HUES64 (cell line): ENCODE data around the gene VTCN1.

Experiments
- H3K27ac ChIP-seq: 2 replicates; pipeline ENCODE4 v1.7.0; 2013; ENCODE audit warnings: low read depth, low read length, inconsistent platforms
- H3K27me3 ChIP-seq: 2 replicates; pipeline ENCODE4 v1.6.1; 2013; ENCODE audit warnings: mild to moderate bottlenecking, low read length; ENCODE audit not compliant: insufficient read depth
- H3K36me3 ChIP-seq: 2 replicates; pipeline ENCODE4 v1.6.1; 2013; ENCODE audit warnings: mild to moderate bottlenecking, low read length; ENCODE audit not compliant: insufficient read depth
- H3K4me1 ChIP-seq: 2 replicates; pipeline ENCODE4 v1.6.1; 2013; ENCODE audit warnings: mild to moderate bottlenecking, low read length, moderate library complexity; ENCODE audit not compliant: insufficient read depth
- H3K4me3 ChIP-seq: 2 replicates; pipeline ENCODE4 v1.5.1; 2013; ENCODE audit warnings: mild to moderate bottlenecking, low read length, moderate library complexity
- H3K9ac ChIP-seq: 2 replicates; pipeline ENCODE4 v1.6.1; 2013; ENCODE audit warnings: mild to moderate bottlenecking, low read depth, low read length
- H3K9me3 ChIP-seq: 2 replicates; pipeline ENCODE4 v1.6.1; 2013; ENCODE audit warnings: low read depth, low read length; ENCODE audit not compliant: insufficient read depth
- WGBS: fragments of 150-250, 120-280 bp; methylation state at CpG from one replicate; pipeline ENCODE4 v1.1.7; 2013; ENCODE audit warnings: missing lambda C conversion rate; 5-methylcytosine and 5-hydroxymethylcytosine counted together

Gene VTCN1

GRCh38 chr1:117180147-117180967 lies 30.4 kb downstream of the VTCN1 start:
- H3K9me3 ChIP-seq = no peaks in the 10 kb centered on the region
- no peak overlapping the region for H3K4me3 ChIP-seq
- no peak overlapping the region for H3K27ac ChIP-seq
- no peaks in the 10 kb centered on the region for H3K27me3 ChIP-seq
- no peak overlapping the region for H3K9ac ChIP-seq
- 87% methylated on average over 5 of the region's 5 CpGs for WGBS
- 0 out of 2 replicates have a peak, but pooled peaks cover under 1% of the 10 kb centered on the region for H3K4me1 ChIP-seq
- no peaks in the 10 kb centered on the region for H3K36me3 ChIP-seq

- H3K9ac ChIP-seq = no peak overlapping the region
- H3K4me3 ChIP-seq = no peak overlapping the region
- H3K9me3 ChIP-seq = no peaks in the 10 kb centered on the region
- peaks cover 8% of the 10 kb centered on the region; the same call in 1 of the 2 replicates for H3K4me1 ChIP-seq
- no peaks in the 10 kb centered on the region for H3K36me3 ChIP-seq
- WGBS = 78% methylated on average over 4 of the region's 5 CpGs
- H3K27ac ChIP-seq = no peak overlapping the region
- no peaks in the 10 kb centered on the region for H3K27me3 ChIP-seq
Measured at GRCh38 chr1:117179471-117179870, 31.3 kb downstream of the VTCN1 start.

- H3K9me3 ChIP-seq = no peaks in the 10 kb centered on the region
- H3K4me3 ChIP-seq = no peak overlapping the region
- H3K4me1 ChIP-seq = peaks cover 8% of the 10 kb centered on the region; the same call in 1 of the 2 replicates
- H3K36me3 ChIP-seq = no peaks in the 10 kb centered on the region
- no peak overlapping the region for H3K27ac ChIP-seq
- H3K27me3 ChIP-seq = no peaks in the 10 kb centered on the region
- H3K9ac ChIP-seq = no peak overlapping the region
- 96% methylated on average over 5 of the region's 5 CpGs for WGBS
Measured at GRCh38 chr1:117178756-117179155, 32.0 kb downstream of the VTCN1 start.

GRCh38 chr1:117177376-117177775 lies 33.4 kb downstream of the VTCN1 start:
- Histone ChIP-seq H3K36me3 (no peaks in the 10 kb centered on the region), H3K27ac (no peak overlapping the region), H3K27me3 (no peaks in the 10 kb centered on the region), H3K4me1 (peaks cover 10% of the 10 kb centered on the region), H3K9me3 (no peaks in the 10 kb centered on the region), H3K4me3 (no peak overlapping the region), H3K9ac (no peak overlapping the region)
- 86% methylated on average over 1 of the region's 1 CpG for WGBS

GRCh38 chr1:117176579-117176978 lies 34.1 kb downstream of the VTCN1 start:
- Histone ChIP-seq H3K4me3 (no peak overlapping the region), H3K4me1 (peaks cover 13% of the 10 kb centered on the region), H3K27me3 (no peaks in the 10 kb centered on the region), H3K27ac (0 out of 2 replicates have a peak overlapping the region, but pooled peaks have one; percentile 10), H3K36me3 (no peaks in the 10 kb centered on the region), H3K9me3 (no peaks in the 10 kb centered on the region), H3K9ac (no peak overlapping the region)
- 98% methylated on average over 6 of the region's 6 CpGs for WGBS

GRCh38 chr1:117174851-117175250 lies 35.9 kb downstream of the VTCN1 start:
- WGBS = 89% methylated on average over 4 of the region's 4 CpGs
- Histone ChIP-seq H3K9ac (no peak overlapping the region), H3K4me3 (no peak overlapping the region), H3K27ac (peak overlapping the region; percentile 63; the same call in 1 of the 2 replicates), H3K4me1 (peaks cover 21% of the 10 kb centered on the region), H3K27me3 (no peaks in the 10 kb centered on the region), H3K36me3 (no peaks in the 10 kb centered on the region), H3K9me3 (no peaks in the 10 kb centered on the region)

- no peaks in the 10 kb centered on the region for H3K36me3 ChIP-seq
- H3K9ac ChIP-seq = no peak overlapping the region
- no peaks in the 10 kb centered on the region for H3K27me3 ChIP-seq
- H3K27ac ChIP-seq = no peak overlapping the region
- H3K9me3 ChIP-seq = no peaks in the 10 kb centered on the region
- WGBS = 97% methylated on average over 6 of the region's 6 CpGs
- H3K4me1 ChIP-seq = peaks cover 23% of the 10 kb centered on the region
- H3K4me3 ChIP-seq = no peak overlapping the region
Measured at GRCh38 chr1:117173691-117174090, 37.0 kb downstream of the VTCN1 start.

- no peaks in the 10 kb centered on the region for H3K27me3 ChIP-seq
- H3K27ac ChIP-seq = peak overlapping the region; percentile 89; the same call in 1 of the 2 replicates
- H3K9me3 ChIP-seq = no peaks in the 10 kb centered on the region
- H3K36me3 ChIP-seq = no peaks in the 10 kb centered on the region
- H3K9ac ChIP-seq = no peak overlapping the region
- WGBS = 95% methylated on average over 10 of the region's 10 CpGs
- peaks cover 23% of the 10 kb centered on the region for H3K4me1 ChIP-seq
- no peak overlapping the region for H3K4me3 ChIP-seq
Measured at GRCh38 chr1:117173006-117173405, 37.7 kb downstream of the VTCN1 start.

- Histone ChIP-seq H3K27me3 (no peaks in the 10 kb centered on the region), H3K9me3 (no peaks in the 10 kb centered on the region), H3K4me1 (peaks cover 23% of the 10 kb centered on the region), H3K4me3 (no peak overlapping the region), H3K9ac (peak overlapping the region; percentile 33; the same call in 1 of the 2 replicates), H3K36me3 (no peaks in the 10 kb centered on the region), H3K27ac (peak overlapping the region; percentile 89)
- 62% methylated on average over 18 of the region's 18 CpGs for WGBS
Measured at GRCh38 chr1:117171900-117172511, 38.7 kb downstream of the VTCN1 start.

- Histone ChIP-seq H3K9ac (no peak overlapping the region), H3K27ac (peak overlapping the region; percentile 48; the same call in 1 of the 2 replicates), H3K36me3 (no peaks in the 10 kb centered on the region), H3K4me1 (peaks cover 19% of the 10 kb centered on the region), H3K4me3 (no peak overlapping the region), H3K27me3 (no peaks in the 10 kb centered on the region), H3K9me3 (no peaks in the 10 kb centered on the region)
- WGBS = 82% methylated on average over 4 of the region's 4 CpGs
Measured at GRCh38 chr1:117169871-117170596, 40.7 kb downstream of the VTCN1 start.

- no peaks in the 10 kb centered on the region for H3K27me3 ChIP-seq
- no peak overlapping the region for H3K9ac ChIP-seq
- H3K4me1 ChIP-seq = peaks cover 19% of the 10 kb centered on the region; the same call in 1 of the 2 replicates
- no peak overlapping the region for H3K4me3 ChIP-seq
- no peaks in the 10 kb centered on the region for H3K36me3 ChIP-seq
- H3K27ac ChIP-seq = no peak overlapping the region
- no peaks in the 10 kb centered on the region for H3K9me3 ChIP-seq
Measured at GRCh38 chr1:117167402-117167801, 43.3 kb downstream of the VTCN1 start.
